NCI-H82 (cell line): Measurements from ENCODE around the gene CYP3A5.
"Not testable (repeated sequence)": the region's sequence is repeated elsewhere in the genome, so short reads cannot be mapped to it uniquely, and the experiment has no call there.

ENCODE experiments used
- DNase-seq: peaks from one replicate; lab custom pipeline; 2025; lab: John Stamatoyannopoulos, UW

Gene CYP3A5

GRCh38 chr7:99642027-99642426 is 37.8 kb downstream of the CYP3A5 start:
- DNase-seq: no peak

- DNase-seq: no peak
Observed at GRCh38 chr7:99639267-99639666, 40.5 kb downstream of the CYP3A5 start.

GRCh38 chr7:99638731-99639130 is 41.1 kb downstream of the CYP3A5 start:
- no peak for DNase-seq

GRCh38 chr7:99637414-99637813 is 42.4 kb downstream of the CYP3A5 start:
- not testable (repeated sequence) for DNase-seq

- no peak for DNase-seq
Observed at GRCh38 chr7:99631295-99632109, 48.3 kb downstream of the CYP3A5 start.

GRCh38 chr7:99629643-99630042 is 50.2 kb downstream of the CYP3A5 start:
- no peak for DNase-seq

- no peak for DNase-seq
Observed at GRCh38 chr7:99628471-99629465, 51.0 kb downstream of the CYP3A5 start.

- DNase-seq: no peak
Observed at GRCh38 chr7:99627513-99627912, 52.3 kb downstream of the CYP3A5 start.

GRCh38 chr7:99626661-99627060 is 53.1 kb downstream of the CYP3A5 start:
- DNase-seq: no peak

- DNase-seq: no peak
Observed at GRCh38 chr7:99625961-99626360, 53.8 kb downstream of the CYP3A5 start.

- no peak for DNase-seq
Observed at GRCh38 chr7:99625321-99625720, 54.5 kb downstream of the CYP3A5 start.

GRCh38 chr7:99624484-99624883 is 55.3 kb downstream of the CYP3A5 start:
- DNase-seq: no peak

- no peak for DNase-seq
Observed at GRCh38 chr7:99623702-99624447, 55.9 kb downstream of the CYP3A5 start.

- no peak for DNase-seq
Observed at GRCh38 chr7:99623091-99623693, 56.6 kb downstream of the CYP3A5 start.

- no peak for DNase-seq
Observed at GRCh38 chr7:99622596-99622995, 57.2 kb downstream of the CYP3A5 start.

- DNase-seq: no peak
Observed at GRCh38 chr7:99621271-99621670, 58.5 kb downstream of the CYP3A5 start.

- DNase-seq: no peak
Observed at GRCh38 chr7:99619571-99620130, 60.1 kb downstream of the CYP3A5 start.

- no peak for DNase-seq
Observed at GRCh38 chr7:99618726-99619125, 61.1 kb downstream of the CYP3A5 start.

GRCh38 chr7:99617192-99617781 is 62.5 kb downstream of the CYP3A5 start:
- no peak for DNase-seq

GRCh38 chr7:99616359-99617191 is 63.2 kb downstream of the CYP3A5 start, which contains the start of gene ZSCAN25:
Gene ZSCAN25, plus strand, starts transcription at chr7:99616946. Its CDS starts 2,661 bp downstream, at chr7:99619607.
- DNase-seq: peak; percentile 97
